ENCODE measurements around the gene COL8A2. TPM values are rescaled to one million over a fixed set of nuclear protein-coding genes. Genes with fewer than 3 reads are reported as not detected.
A peak's percentile ranks its signal among the peaks of the same experiment; 100 is the strongest.

Gene COL8A2
- total RNA-seq, 1 donor from 2014 or later: 10.1 TPM

GRCh38 chr1:36112823-36113222 is 12.2 kb downstream of the COL8A2 start:
- TF ChIP-seq CTCF (IDR thresholded peaks at IDR 0.05): no peak
- Mint-ChIP-seq H3K27ac (ENCODE audit: unreplicated experiment) (peak overlapping the region; percentile 20), H3K36me3 (ENCODE audit: unreplicated experiment) (no peaks in the 10 kb centered on the region), H3K27me3 (ENCODE audit: unreplicated experiment) (no peaks in the 10 kb centered on the region), H3K4me1 (ENCODE audit: unreplicated experiment) (peaks cover 60% of the 10 kb centered on the region), H3K4me3 (ENCODE audit: unreplicated experiment) (no peak overlapping the region), H3K9me3 (ENCODE audit: unreplicated experiment) (no peaks in the 10 kb centered on the region)
- no peak for DNase-seq (ENCODE audit: extremely low spot score, unreplicated experiment)

- DNase-seq (ENCODE audit: extremely low spot score, unreplicated experiment): no peak
- no peak for TF ChIP-seq CTCF (IDR thresholded peaks at IDR 0.05)
- Mint-ChIP-seq H3K4me3 (ENCODE audit: unreplicated experiment) (no peak overlapping the region), H3K9me3 (ENCODE audit: unreplicated experiment) (no peaks in the 10 kb centered on the region), H3K36me3 (ENCODE audit: unreplicated experiment) (no peaks in the 10 kb centered on the region), H3K27me3 (ENCODE audit: unreplicated experiment) (no peaks in the 10 kb centered on the region), H3K27ac (ENCODE audit: unreplicated experiment) (no peak overlapping the region), H3K4me1 (ENCODE audit: unreplicated experiment) (peaks cover 57% of the 10 kb centered on the region)
These were observed 13.9 kb downstream of the COL8A2 start for GRCh38 chr1:36111151-36111550.

- H3K9me3 Mint-ChIP-seq (ENCODE audit: unreplicated experiment): no peaks in the 10 kb centered on the region
These were observed 15.9 kb downstream of the COL8A2 start for GRCh38 chr1:36109041-36109679.

GRCh38 chr1:36108314-36108713 is 16.7 kb downstream of the COL8A2 start:
- Mint-ChIP-seq H3K9me3 (ENCODE audit: unreplicated experiment) (no peaks in the 10 kb centered on the region), H3K4me3 (ENCODE audit: unreplicated experiment) (no peak overlapping the region), H3K27ac (ENCODE audit: unreplicated experiment) (peak overlapping the region; percentile 85)

More at GRCh38 chr1:36109041-36109679, 15.9 kb downstream of the COL8A2 start:
- no peaks in the 10 kb centered on the region for H3K27me3 Mint-ChIP-seq (ENCODE audit: unreplicated experiment)
- no peak for TF ChIP-seq CTCF (IDR thresholded peaks at IDR 0.05)
- peaks cover 48% of the 10 kb centered on the region for H3K4me1 Mint-ChIP-seq (ENCODE audit: unreplicated experiment)
- H3K27ac Mint-ChIP-seq (ENCODE audit: unreplicated experiment): peak overlapping the region; percentile 85
- DNase-seq (ENCODE audit: extremely low spot score, unreplicated experiment): no peak
- no peaks in the 10 kb centered on the region for H3K36me3 Mint-ChIP-seq (ENCODE audit: unreplicated experiment)
- H3K4me3 Mint-ChIP-seq (ENCODE audit: unreplicated experiment): no peak overlapping the region

GRCh38 chr1:36107394-36107793 is 17.6 kb downstream of the COL8A2 start:
- Mint-ChIP-seq H3K4me1 (ENCODE audit: unreplicated experiment) (peaks cover 44% of the 10 kb centered on the region), H3K27ac (ENCODE audit: unreplicated experiment) (peak overlapping the region; percentile 85), H3K9me3 (ENCODE audit: unreplicated experiment) (no peaks in the 10 kb centered on the region), H3K4me3 (ENCODE audit: unreplicated experiment) (no peak overlapping the region), H3K27me3 (ENCODE audit: unreplicated experiment) (no peaks in the 10 kb centered on the region), H3K36me3 (ENCODE audit: unreplicated experiment) (no peaks in the 10 kb centered on the region)
- TF ChIP-seq CTCF (IDR thresholded peaks at IDR 0.05): no peak
- DNase-seq (ENCODE audit: extremely low spot score, unreplicated experiment): no peak

More at GRCh38 chr1:36108314-36108713, 16.7 kb downstream of the COL8A2 start:
- Mint-ChIP-seq H3K27me3 (ENCODE audit: unreplicated experiment) (no peaks in the 10 kb centered on the region), H3K4me1 (ENCODE audit: unreplicated experiment) (peaks cover 45% of the 10 kb centered on the region), H3K36me3 (ENCODE audit: unreplicated experiment) (no peaks in the 10 kb centered on the region)
- no peak for DNase-seq (ENCODE audit: extremely low spot score, unreplicated experiment)
- no peak for TF ChIP-seq CTCF (IDR thresholded peaks at IDR 0.05)
